ENCODE measurements around the gene TAS2R9.

- TF ChIP-seq CTCF (IDR thresholded peaks at IDR 0.05; ENCODE audit: extremely low read depth in 1 of 2, insufficient read depth in 1 of 2, low read depth in 1 of 2, low read length in 2 of 2) (no peak), JUN (IDR thresholded peaks at IDR 0.05; ENCODE audit: borderline replicate concordance, insufficient read depth, insufficient read length, low read depth) (no peak), POLR2AphosphoS5 (IDR thresholded peaks at IDR 0.05; ENCODE audit: insufficient read depth, low read depth, low read length) (no peak), EZH2 (IDR thresholded peaks at IDR 0.05; ENCODE audit: borderline replicate concordance, low read depth, low read length, severe bottlenecking) (no peak), MYC (IDR thresholded peaks at IDR 0.05; ENCODE audit: low read depth, low read length) (no peak), POLR2A (IDR thresholded peaks at IDR 0.05; ENCODE audit: low read depth, low read length) (no peak), MAX (IDR thresholded peaks at IDR 0.05; ENCODE audit: insufficient read depth, insufficient read length) (no peak)
These were observed 26.7 kb downstream of the TAS2R9 start for GRCh38 chr12:10783252-10783651.
